ENCODE results near the gene ANKRD36C.
"Not testable (repeated sequence)": the region's sequence is repeated elsewhere in the genome, so short reads cannot be mapped to it uniquely, and the experiment has no call there.

ANKRD36C gene

DNA sequence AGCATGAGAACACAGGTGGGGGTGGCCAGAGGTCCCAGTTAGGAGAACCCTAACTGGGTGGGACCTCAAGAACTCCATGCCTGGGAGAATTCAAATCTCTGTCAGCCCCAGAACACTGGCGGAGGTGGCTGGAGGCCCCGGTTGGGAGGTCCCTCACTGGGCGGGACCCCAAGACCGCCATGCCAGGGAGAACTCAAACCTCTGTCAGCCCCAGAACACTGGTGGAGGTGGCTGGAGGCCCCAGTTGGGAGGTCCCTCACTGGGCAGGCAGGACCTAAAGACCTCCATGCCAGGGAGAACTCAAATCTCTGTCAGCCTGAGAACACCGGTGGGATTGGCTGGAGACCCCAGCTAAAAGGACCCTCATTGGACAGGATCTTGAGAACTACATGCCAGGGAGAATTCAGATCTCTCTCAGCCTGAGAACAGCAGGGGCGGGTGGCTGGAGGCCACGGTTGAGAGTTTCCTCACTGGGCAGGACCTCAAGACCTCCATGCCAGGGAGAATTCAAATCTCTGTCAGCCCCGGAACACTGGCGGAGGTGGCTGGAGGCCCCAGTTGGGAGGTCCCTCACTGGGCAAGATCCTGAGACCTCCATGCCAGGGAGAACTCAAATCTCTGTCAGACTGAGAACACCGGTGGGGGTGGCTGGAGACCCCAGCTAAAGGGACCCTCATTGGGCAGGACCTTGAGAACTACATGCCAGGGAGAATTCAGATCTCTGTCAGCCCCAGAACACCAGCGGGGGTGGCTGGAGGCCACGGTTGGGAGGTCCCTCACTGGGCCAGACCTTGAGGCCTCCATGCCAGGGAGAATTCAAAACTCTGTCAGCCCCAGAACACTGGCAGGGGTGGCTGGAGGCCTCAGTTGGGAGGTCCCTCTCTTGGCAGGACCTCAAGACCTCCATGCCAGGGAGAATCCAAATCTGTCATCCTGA lies 157.3 kb downstream of the ANKRD36C start:
- intact Hi-C loops (cut with DNase I); DNase-seq: not testable (repeated sequence)

DNA sequence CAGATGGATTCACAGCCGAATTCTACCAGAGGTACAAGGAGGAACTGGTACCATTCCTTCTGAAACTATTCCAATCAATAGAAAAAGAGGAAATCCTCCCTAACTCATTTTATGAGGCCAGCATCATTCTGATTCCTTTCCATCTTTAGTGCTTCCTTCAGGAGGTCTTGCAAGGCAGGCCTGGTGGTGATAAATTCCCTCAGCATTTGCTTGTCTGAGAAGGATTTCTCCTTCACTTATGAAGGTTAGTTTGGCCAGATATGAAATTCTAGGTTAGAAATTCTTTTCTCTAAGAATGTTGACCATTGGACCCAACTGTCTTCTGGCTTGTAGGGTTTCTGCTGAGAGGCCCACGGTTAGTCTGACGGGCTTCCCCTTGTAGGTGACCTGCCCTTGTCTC lies 167.4 kb downstream of the ANKRD36C start:
- DNase-seq; intact Hi-C loops (cut with DNase I): not testable (repeated sequence)

DNA sequence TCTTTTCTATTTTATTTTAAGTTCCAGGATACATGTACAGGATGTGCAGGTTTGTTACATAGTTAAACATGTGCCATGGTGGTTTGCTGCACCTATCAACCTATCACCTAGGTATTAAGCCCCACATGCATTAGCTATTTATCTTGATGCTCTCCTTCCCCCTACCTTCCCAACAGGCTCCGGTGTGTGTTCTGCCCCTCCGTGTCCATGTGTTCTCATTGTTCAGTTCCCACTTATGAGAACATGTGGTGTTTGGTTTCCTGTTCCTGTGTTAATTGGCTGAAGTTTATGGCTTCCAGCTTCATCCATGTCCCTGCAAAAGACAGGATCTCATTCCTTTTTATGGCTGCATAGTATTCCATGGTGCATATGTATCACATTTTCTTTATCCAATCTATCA lies 174.1 kb downstream of the ANKRD36C start:
- intact Hi-C loops (cut with DNase I); DNase-seq: not testable (repeated sequence)

DNA sequence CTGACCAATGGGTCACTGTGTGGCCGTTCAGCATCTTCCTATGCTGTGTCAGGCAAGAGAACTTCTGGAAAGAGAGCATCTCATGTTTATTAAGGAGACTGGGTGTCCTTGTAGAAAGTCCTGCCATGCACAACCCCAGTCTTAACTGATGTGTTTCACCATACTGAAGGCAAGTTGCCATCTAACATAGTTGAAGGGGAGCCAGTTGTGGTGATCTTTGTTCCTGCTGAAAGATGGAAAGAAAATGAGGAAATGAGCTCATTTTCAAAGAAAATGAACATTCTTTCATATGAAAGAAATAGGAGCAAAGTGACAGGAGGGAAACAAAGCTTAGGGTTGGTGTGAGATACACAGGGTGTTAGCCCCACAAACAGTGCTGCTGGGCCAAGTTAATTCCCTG lies 178.3 kb downstream of the ANKRD36C start:
- intact Hi-C loops (cut with DNase I); DNase-seq: not testable (repeated sequence)

DNA sequence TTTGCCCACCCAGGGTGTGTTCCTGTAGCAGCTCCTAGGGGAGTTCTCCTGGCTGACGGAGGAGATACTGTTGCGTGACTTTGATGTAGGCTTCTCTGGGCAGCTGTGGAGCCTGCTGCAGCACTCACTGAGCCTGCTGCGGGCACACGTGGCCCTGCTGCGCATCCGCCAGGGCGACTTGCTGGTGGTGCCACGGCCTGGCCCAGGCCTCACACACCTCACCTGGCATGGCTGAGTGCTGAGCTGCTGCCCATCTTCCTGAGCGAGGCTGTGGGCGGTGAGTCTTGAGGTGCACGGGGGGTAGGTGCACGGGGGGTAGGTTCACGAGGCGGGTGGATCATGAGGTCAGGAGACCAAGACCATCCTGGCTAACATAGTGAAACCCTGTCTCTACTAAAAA lies 191.7 kb downstream of the ANKRD36C start:
- DNase-seq, result no peak
- intact Hi-C loops (cut with DNase I), result no loop called here

DNA sequence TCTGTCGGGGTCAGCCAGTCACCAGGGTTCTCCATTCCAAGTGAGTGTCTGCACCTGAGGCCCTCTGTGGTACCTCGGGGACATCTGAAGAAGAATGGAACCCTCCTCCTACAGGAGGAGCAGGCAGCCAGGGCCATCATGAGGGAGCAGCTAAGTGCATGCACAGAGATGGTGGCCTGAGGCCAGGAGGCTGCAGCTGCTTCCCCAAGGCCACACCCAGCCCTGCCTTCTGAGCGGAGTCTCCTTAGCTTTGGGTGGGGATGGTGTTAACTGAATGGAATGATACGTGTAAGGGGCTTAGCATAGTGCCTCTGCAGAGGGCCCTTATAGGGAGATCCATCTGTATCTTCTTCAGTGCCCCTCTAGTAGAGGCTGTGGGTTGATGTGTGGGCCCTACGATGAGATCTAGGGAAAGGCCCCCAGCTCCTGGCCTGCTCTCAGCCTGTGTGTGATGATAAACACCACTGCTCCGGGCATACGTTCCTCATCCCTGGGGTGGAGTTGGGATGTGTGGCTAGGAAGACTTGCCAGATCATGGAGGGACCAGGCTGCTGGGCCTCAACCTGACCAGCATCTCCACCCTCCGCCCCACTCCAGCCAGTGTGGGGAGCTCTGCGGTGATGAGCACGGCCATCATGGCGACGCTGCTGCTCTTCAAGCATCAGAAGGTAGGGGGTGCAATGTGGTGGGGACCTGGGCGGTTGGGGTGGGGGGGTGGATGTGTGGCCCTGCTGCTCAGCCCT lies 192.3 kb downstream of the ANKRD36C start:
- intact Hi-C loops (cut with DNase I); DNase-seq: not testable (repeated sequence)

DNA sequence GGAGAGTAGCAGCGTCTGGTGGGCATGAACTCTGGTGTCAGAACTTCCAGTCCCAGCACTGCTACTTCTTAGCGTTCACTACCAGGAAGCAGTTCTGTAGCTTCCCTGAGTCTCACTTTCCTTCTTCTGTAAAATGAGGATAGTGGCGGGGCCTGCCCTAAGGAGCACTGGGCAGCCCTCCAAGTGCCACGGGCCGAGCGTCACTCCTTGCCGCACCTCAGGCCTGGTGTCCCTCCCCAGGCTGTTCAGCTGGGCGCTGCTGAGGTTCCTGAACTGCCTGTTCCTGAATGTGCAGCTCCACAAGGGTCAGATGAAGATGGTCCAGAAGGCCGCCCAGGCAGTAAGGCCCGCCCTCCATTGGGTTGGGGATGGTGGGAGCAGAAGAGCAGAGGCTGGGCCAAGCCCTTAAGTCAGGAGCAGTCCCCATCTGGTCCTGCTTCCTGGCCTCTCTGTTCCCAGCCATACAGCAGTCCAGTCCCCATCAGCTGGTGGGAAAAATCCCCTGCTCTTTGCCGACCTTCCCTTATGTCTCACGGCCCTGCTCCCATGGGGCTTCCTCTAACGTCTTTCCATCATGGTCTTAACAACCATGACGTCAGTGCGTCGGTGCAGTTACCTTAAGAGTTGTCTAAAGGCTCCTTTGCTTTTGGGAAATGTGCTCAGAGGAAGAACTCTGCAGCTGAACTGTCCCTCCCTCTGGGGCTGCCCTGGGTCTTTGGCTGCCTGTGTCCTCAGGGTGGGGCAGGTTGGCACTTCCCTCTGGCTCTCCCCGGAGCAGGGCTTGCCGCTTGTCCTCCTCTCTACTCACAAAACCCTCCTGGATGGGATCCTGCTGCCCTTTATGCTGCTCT lies 195.2 kb downstream of the ANKRD36C start:
- intact Hi-C loops (cut with DNase I); DNase-seq: not testable (repeated sequence)

DNA sequence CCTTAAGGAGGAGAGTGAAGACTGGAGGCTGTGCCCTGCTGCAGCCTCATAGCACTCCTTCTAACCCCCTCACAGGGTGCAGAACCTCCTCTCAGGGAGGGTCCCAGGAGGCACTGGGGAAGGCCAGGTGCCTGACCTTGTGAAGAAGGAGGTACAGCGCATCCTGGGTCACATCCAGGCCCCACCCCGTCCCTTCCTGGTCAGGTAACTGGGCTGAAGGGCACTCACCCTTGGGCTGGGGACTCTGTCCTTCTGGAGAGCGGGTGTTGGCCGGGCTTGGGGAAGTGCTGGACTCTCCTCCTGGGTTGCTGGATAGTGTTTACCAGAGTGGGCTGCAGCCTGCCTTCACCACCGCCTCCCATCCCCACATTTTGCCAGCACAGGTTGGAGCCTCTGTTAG lies 197.7 kb downstream of the ANKRD36C start:
- intact Hi-C loops (cut with DNase I); DNase-seq: not testable (repeated sequence)

DNA sequence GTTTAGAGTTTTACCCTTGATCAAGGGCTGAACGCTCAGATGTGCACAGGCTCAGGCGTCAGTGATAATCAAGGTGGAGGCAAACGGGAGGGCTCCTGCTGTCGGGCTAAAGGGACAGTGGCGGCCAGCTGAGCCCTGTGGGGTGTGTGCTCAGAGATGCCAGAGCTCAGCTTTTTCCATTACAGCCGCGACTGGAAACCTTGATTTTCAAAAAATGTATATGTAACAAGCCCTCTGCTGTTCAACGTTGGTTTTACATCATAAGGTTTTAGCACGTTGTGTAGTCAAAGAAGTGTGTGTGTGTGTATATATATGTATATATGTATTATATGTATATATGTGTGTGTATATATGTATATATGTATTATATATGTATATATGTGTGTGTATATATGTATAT lies 201.4 kb downstream of the ANKRD36C start:
- intact Hi-C loops (cut with DNase I); DNase-seq: not testable (repeated sequence)

DNA sequence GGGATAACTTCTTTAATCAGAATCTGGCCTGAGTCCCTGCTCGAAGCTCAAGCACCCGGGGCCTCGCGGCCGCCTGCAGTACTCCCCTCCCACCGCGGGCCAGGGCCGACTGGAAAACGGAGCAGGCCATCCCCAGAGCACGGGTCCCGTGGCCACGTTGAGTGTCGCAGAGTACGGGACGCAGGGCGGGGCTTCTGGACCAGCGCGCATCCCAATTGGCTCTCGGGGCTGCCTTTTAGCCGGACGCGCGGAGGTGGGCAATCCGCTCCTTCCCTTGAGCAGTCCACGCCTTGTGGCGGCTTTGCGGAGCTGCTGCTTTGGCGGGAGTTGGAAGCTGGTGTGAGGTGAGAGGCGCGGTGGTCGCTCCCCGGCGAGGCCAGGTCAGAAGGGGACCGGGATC lies 202.2 kb downstream of the ANKRD36C start:
- DNase-seq; intact Hi-C loops (cut with DNase I): not testable (repeated sequence)

DNA sequence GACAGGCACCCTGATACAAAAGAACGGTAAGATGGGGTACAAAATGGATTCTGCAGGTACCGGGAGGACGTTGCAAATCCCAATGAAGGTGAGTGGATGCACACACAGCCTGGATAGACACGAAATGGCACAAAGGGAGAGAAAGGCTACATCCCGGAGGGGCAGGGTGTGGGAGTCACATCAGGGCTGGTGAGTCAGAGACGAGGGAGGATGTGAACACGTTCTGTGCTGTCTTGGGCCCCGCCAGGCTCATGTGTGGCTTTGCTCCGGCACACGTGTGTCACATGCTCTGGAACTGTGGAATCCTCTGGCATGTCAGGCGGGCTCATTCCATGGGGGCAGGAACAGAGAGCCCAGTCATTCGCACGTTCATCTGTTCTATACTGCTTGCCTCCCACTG lies 203.0 kb downstream of the ANKRD36C start:
- intact Hi-C loops (cut with DNase I); DNase-seq: not testable (repeated sequence)
